Mammary epithelial cell (primary cell): ENCODE results near the gene TBRG4.

ENCODE experiments used
- EZH2 ChIP-seq: IDR thresholded peaks from 2 replicates; pipeline ENCODE4 v1.6.1; 2012; ENCODE audit warnings: low read length, inconsistent platforms, borderline replicate concordance
- TF ChIP-seq, protein P1 (sequence below), 2 donors: IDR thresholded peaks in 1 of 2; conservative IDR thresholded peaks in 1 of 2; 2 replicates each; pipeline ENCODE4 v1.5.1; 2011 to 2012; ENCODE audit warnings: inconsistent platforms in 2 of 2, low read length in 2 of 2, mild to moderate bottlenecking in 2 of 2, control low read depth in 1 of 2, low read depth in 1 of 2; ENCODE audit not compliant: insufficient read depth in 1 of 2; ENCODE audit errors: extremely low read depth in 1 of 2

DNA sequence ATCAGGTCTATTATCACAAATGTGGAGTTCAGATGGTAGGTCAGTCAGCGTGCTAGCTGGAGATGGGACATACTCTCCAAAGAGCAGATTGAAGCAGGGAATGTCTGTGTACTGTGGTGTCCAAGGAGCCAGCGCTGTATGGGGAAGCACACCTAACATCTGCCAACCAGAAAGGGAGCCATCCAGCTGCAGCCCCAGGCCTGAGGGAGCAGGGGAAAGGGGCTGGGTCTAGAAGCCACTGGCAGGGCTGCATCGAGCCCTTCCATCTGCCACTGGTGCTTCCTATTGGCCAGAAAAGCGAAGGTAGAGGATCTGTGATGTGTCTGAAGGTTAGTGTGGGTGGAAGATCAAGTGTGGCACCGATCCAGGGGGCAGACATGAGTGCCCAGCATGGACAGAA is 38.1 kb upstream of the TBRG4 start:
- TF ChIP-seq, protein P1, sequence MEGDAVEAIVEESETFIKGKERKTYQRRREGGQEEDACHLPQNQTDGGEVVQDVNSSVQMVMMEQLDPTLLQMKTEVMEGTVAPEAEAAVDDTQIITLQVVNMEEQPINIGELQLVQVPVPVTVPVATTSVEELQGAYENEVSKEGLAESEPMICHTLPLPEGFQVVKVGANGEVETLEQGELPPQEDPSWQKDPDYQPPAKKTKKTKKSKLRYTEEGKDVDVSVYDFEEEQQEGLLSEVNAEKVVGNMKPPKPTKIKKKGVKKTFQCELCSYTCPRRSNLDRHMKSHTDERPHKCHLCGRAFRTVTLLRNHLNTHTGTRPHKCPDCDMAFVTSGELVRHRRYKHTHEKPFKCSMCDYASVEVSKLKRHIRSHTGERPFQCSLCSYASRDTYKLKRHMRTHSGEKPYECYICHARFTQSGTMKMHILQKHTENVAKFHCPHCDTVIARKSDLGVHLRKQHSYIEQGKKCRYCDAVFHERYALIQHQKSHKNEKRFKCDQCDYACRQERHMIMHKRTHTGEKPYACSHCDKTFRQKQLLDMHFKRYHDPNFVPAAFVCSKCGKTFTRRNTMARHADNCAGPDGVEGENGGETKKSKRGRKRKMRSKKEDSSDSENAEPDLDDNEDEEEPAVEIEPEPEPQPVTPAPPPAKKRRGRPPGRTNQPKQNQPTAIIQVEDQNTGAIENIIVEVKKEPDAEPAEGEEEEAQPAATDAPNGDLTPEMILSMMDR (conservative IDR thresholded peaks at IDR 0.05 in 1 of 2, IDR thresholded peaks at IDR 0.05 in 1 of 2; ENCODE audit: extremely low read depth in 1 of 2, insufficient read depth in 1 of 2, low read depth in 1 of 2, low read length in 2 of 2): no peak
- TF ChIP-seq EZH2: no peak
